ENCODE measurements around the gene RB1.

DNA sequence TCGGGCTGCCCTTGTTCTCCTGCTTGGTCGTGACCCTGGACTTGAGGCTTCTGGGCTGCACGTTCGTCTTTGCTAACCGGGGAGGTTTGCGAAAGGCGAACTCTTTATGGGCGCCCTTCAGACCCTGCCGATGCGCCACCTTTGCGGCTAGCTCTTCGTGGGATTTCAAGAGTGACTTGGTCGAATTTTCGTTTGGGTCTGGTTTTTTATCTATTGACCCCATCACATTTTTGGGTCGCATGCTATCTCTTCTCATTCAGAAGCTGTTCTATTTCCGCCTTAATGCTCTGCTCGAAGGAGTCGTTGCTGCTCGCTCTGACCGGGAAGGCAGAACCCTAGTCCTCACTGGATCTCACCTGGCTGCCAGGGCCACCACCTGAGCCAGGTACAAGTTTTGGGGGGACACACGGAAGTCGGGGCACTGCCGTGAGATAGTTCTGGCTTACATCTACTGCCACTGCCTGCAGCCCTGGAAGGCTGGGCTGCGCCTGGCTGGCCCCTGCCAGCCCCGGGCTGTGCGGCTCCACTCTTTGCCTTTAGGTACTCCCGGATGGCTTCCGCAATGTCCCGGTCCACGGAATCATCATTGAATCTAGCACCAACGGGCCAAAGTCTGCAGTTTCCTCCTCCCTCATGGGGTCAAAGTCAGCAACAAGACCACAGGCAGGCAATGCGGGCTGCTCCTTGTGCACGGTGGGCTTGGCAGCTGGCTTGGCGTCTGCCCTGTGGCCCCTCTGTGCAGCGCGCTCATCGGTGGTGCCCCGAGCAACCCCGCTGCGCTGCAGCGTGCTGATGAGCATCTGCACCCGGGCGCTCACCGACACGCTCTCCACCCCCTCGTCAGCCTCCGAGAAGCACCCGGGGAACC is 16.2 kb downstream of the RB1 start:
- TF ChIP-seq CTCF (IDR thresholded peaks at IDR 0.05; ENCODE audit: low read length) = no peak
- no peak for TF ChIP-seq EZH2 (IDR thresholded peaks at IDR 0.05; ENCODE audit: borderline replicate concordance, low read length)
